ENCODE data around the gene NPEPL1. TPM values are rescaled to one million over a fixed set of nuclear protein-coding genes. Genes with fewer than 3 reads are reported as not detected.

Gene NPEPL1
- total RNA-seq, 1 donor from 2014 or later = 25.5 TPM

DNA sequence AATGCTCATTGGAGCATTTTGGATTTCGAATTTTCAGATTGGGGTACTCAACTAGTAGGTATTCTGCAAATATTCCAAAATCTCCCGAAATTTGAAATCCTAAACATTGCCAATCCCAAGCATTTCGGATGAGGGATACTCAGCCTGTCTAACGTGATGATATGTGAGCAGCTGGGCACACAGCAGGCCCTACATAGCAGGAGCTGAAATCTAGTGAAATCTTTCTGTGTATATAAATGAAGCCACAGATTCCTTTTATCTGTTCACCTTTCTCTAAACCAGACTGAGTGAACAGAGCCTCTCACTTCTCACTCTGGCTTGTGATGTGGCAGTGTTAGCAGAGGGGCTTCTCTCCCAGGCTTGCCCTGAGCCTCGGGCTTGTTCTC lies 23.7 kb upstream of the NPEPL1 start:
- Histone ChIP-seq H3K27me3 (no peaks in the 10 kb centered on the region), H3K4me3 (no peak overlapping the region), H3K27ac (no peak overlapping the region), H3K36me3 (peaks cover 0 to 61% of the 10 kb centered on the region in 2 donors), H3K4me1 (no peaks in the 10 kb centered on the region), H3K9me3 (no peaks in the 10 kb centered on the region)
- intact Hi-C loops (cut with DNase I) = no loop called here
- TF ChIP-seq CTCF (IDR thresholded peaks at IDR 0.05) (no peak), POLR2A (IDR thresholded peaks at IDR 0.05) (no peak), POLR2AphosphoS5 (IDR thresholded peaks at IDR 0.05; ENCODE audit: insufficient read depth in 1 of 2, low read depth in 1 of 2) (no peak)
- DNase-seq (ENCODE audit: extremely low spot score in 2 of 2) = no peak

- Histone ChIP-seq H3K27ac (no peak overlapping the region), H3K9me3 (no peaks in the 10 kb centered on the region), H3K36me3 (peaks cover 0 to 64% of the 10 kb centered on the region in 2 donors), H3K4me3 (no peak overlapping the region), H3K4me1 (no peaks in the 10 kb centered on the region), H3K27me3 (no peaks in the 10 kb centered on the region)
- TF ChIP-seq POLR2AphosphoS5 (IDR thresholded peaks at IDR 0.05; ENCODE audit: insufficient read depth in 1 of 2, low read depth in 1 of 2) (no peak), CTCF (IDR thresholded peaks at IDR 0.05) (no peak), POLR2A (IDR thresholded peaks at IDR 0.05) (no peak)
- intact Hi-C loops (cut with DNase I) = no loop called here
- no peak for DNase-seq (ENCODE audit: extremely low spot score in 2 of 2)
Observed at GRCh38 chr20:58669287-58670006, 23.2 kb upstream of the NPEPL1 start.

DNA sequence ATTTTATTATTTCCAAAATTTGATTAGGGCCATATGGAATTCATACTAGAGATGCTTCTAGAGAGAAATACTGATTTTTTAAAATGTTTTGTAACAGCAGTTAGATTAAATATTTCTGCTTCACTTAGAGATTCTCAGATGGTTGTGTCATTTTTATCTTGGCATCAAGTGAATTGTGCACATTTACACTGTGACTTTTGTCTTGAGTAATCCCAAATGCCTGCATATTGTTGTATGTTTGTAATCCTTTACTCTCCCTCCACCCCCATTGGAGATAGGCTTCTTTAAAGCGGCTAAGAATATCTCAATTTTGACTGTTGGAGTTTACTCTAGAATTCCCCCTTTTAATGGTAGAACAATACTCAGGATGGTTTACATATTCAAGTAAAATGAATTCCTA lies 22.5 kb upstream of the NPEPL1 start:
- TF ChIP-seq CTCF (IDR thresholded peaks at IDR 0.05) = no peak
- no peak for TF ChIP-seq POLR2AphosphoS5 (IDR thresholded peaks at IDR 0.05; ENCODE audit: insufficient read depth in 1 of 2, low read depth in 1 of 2)
- TF ChIP-seq POLR2A (IDR thresholded peaks at IDR 0.05) = no peak
- Histone ChIP-seq H3K27me3 (no peaks in the 10 kb centered on the region), H3K27ac (no peak overlapping the region), H3K4me1 (no peaks in the 10 kb centered on the region), H3K36me3 (peaks cover 0 to 71% of the 10 kb centered on the region in 2 donors), H3K4me3 (no peak overlapping the region), H3K9me3 (no peaks in the 10 kb centered on the region)
- DNase-seq (ENCODE audit: extremely low spot score in 2 of 2) = no peak
- intact Hi-C loops (cut with DNase I) = no loop called here

- intact Hi-C loops (cut with DNase I) = no loop called here
- no peak for TF ChIP-seq POLR2A (IDR thresholded peaks at IDR 0.05)
- no peak for TF ChIP-seq POLR2AphosphoS5 (IDR thresholded peaks at IDR 0.05; ENCODE audit: insufficient read depth in 1 of 2, low read depth in 1 of 2)
- TF ChIP-seq CTCF (IDR thresholded peaks at IDR 0.05) = no peak
- Histone ChIP-seq H3K4me3 (no peak overlapping the region), H3K36me3 (peaks cover 0 to 76% of the 10 kb centered on the region in 2 donors), H3K27ac (no peak overlapping the region), H3K27me3 (no peaks in the 10 kb centered on the region), H3K9me3 (no peaks in the 10 kb centered on the region), H3K4me1 (no peaks in the 10 kb centered on the region)
- DNase-seq (ENCODE audit: extremely low spot score in 2 of 2) = no peak
Observed at GRCh38 chr20:58670659-58671058, 21.9 kb upstream of the NPEPL1 start.

- TF ChIP-seq POLR2AphosphoS5 (IDR thresholded peaks at IDR 0.05; ENCODE audit: insufficient read depth in 1 of 2, low read depth in 1 of 2) (no peak), CTCF (IDR thresholded peaks at IDR 0.05) (no peak), POLR2A (IDR thresholded peaks at IDR 0.05) (no peak)
- no peak for DNase-seq (ENCODE audit: extremely low spot score in 2 of 2)
- Histone ChIP-seq H3K4me1 (no peaks in the 10 kb centered on the region), H3K27ac (no peak overlapping the region), H3K4me3 (no peak overlapping the region), H3K36me3 (peaks cover 0 to 69% of the 10 kb centered on the region in 2 donors), H3K27me3 (no peaks in the 10 kb centered on the region), H3K9me3 (no peaks in the 10 kb centered on the region)
- intact Hi-C loops (cut with DNase I) = no loop called here
Observed at GRCh38 chr20:58673119-58673518, 19.5 kb upstream of the NPEPL1 start.
